GM23248 (cell line): Measurements from ENCODE around the gene UROC1. TPM values are rescaled to one million over a fixed set of nuclear protein-coding genes. Genes with fewer than 3 reads are reported as not detected.

Experiments
- DNase-seq: peaks from one replicate; pipeline ENCODE4 v3.0.0-alpha.2; 2015
- H2AFZ ChIP-seq: fragments of 200-600 bp; sonication (generic); 2 replicates; pipeline ENCODE4 v1.6.1; 2016; ENCODE audit warnings: antibody characterized with exemption
- H3F3A ChIP-seq: fragments of 200-600 bp; sonication (generic); 2 replicates; pipeline ENCODE4 v1.6.1; 2016; ENCODE audit warnings: mild to moderate bottlenecking, antibody characterized with exemption, mixed run types; ENCODE audit not compliant: insufficient read depth
- H3K27ac ChIP-seq: fragments of 200-600 bp; sonication (generic); 2 replicates; pipeline ENCODE4 v1.5.1; 2016; ENCODE audit warnings: mild to moderate bottlenecking
- H3K27me3 ChIP-seq: fragments of 200-600 bp; sonication (generic); replicated peaks from 2 replicates; pipeline ENCODE4 v1.6.1; 2016; ENCODE audit warnings: mild to moderate bottlenecking; ENCODE audit not compliant: insufficient read depth
- H3K36me3 ChIP-seq: fragments of 200-600 bp; sonication (generic); 2 replicates; pipeline ENCODE4 v1.6.1; 2016; ENCODE audit warnings: low read depth, mild to moderate bottlenecking
- H3K4me1 ChIP-seq: fragments of 200-600 bp; sonication (generic); 2 replicates; pipeline ENCODE4 v1.6.1; 2016; ENCODE audit warnings: mild to moderate bottlenecking; ENCODE audit not compliant: insufficient read depth
- H3K4me2 ChIP-seq: fragments of 200-600 bp; sonication (generic); one replicate; pipeline ENCODE4 v1.6.1; 2016; ENCODE audit warnings: mild to moderate bottlenecking; ENCODE audit not compliant: unreplicated experiment
- H3K4me3 ChIP-seq: fragments of 200-600 bp; sonication (generic); 2 replicates; pipeline ENCODE4 v1.5.1; 2016; ENCODE audit warnings: mild to moderate bottlenecking
- H3K79me2 ChIP-seq: fragments of 200-600 bp; sonication (generic); 2 replicates; pipeline ENCODE4 v1.6.1; 2016; ENCODE audit warnings: mild to moderate bottlenecking; ENCODE audit not compliant: insufficient read depth
- H3K9ac ChIP-seq: fragments of 200-600 bp; sonication (generic); 2 replicates; pipeline ENCODE4 v1.6.1; 2016; ENCODE audit warnings: mild to moderate bottlenecking
- H3K9me2 ChIP-seq: fragments of 200-600 bp; sonication (generic); 2 replicates; pipeline ENCODE4 v1.6.1; 2016; ENCODE audit warnings: mixed run types, mild to moderate bottlenecking, moderate library complexity; ENCODE audit not compliant: insufficient read depth
- H3K9me3 ChIP-seq: fragments of 200-600 bp; sonication (generic); one replicate; pipeline ENCODE4 v1.6.1; 2017; ENCODE audit warnings: low read depth
- H4K20me1 ChIP-seq: fragments of 200-600 bp; sonication (generic); 2 replicates; pipeline ENCODE4 v1.6.0; 2016; ENCODE audit not compliant: insufficient read depth
- EZH2 ChIP-seq: fragments of 200-600 bp; sonication (generic); IDR thresholded peaks from 2 replicates; pipeline ENCODE4 v1.6.1; 2018; ENCODE audit warnings: antibody characterized with exemption, mild to moderate bottlenecking; ENCODE audit not compliant: insufficient read depth, poor library complexity, severe bottlenecking
- EZH2phosphoT487 ChIP-seq: fragments of 200-600 bp; sonication (generic); IDR thresholded peaks from 2 replicates; pipeline ENCODE4 v1.6.1; 2018; ENCODE audit warnings: antibody characterized with exemption, moderate library complexity, mild to moderate bottlenecking, low read depth; ENCODE audit not compliant: insufficient read depth
- WGBS, 2 experiments: methylation state at CpG; one replicate each; pipeline ENCODE4 v1.1.6; 2015 to 2017; ENCODE audit warnings: low lambda C conversion rate in 2 of 2, low coverage in 1 of 2; ENCODE audit errors: missing lambda C conversion rate in 2 of 2; 5-methylcytosine and 5-hydroxymethylcytosine counted together
- in situ Hi-C: fragments of 300-500 bp; cut with MboI; formaldehyde crosslinking; loops from 2 replicates; pipeline ENCODE4 v1.15.0; 2020
- polyA plus RNA-seq: library from polyadenylated mRNA; unstranded; fragments of >200 nt; fragmentation: Nextera tagmentation; extraction: Ambion mirVana; gene quantifications from 2 replicates; pipeline ENCODE4 v1.2.1, GENCODE V29; 2016
- total RNA-seq: library from RNA; depleted of rRNA; stranded (reverse); fragments of >200 nt; shearing (Covaris generic); gene quantifications from 2 replicates; pipeline ENCODE4 v1.2.3, GENCODE V29; 2014

Gene UROC1
- total and polyA plus RNA-seq, 2 experiments from 2014 or later, result not detected

DNA sequence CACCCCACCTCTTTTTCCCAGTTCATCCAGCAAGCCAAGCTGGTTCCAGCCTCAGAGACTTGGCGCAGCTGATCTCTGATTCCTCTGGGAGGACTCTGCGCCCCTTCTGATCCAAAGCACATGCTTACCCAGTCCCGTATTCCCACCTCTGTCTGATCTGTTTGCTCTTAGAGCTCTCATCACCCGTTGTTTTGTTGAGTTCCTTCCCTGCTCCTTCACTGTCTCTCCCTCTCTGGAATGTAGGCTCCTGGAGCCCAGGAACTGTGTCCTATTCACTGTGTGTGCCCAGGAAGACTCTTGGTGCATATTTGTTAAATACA, 40.6 kb downstream of the UROC1 start:
- peaks cover 27% of the 10 kb centered on the region for H3K79me2 ChIP-seq
- no peaks in the 10 kb centered on the region for H3K9me3 ChIP-seq
- in situ Hi-C loops, result no loop called here
- no peak for DNase-seq
- H3K9ac ChIP-seq, result no peak overlapping the region
- peaks cover 24% of the 10 kb centered on the region for H3K4me1 ChIP-seq
- H3K9me2 ChIP-seq, result no peaks in the 10 kb centered on the region
- peaks cover 7% of the 10 kb centered on the region for H4K20me1 ChIP-seq
- no peak overlapping the region for H3K4me2 ChIP-seq
- TF ChIP-seq EZH2 (no peak), EZH2phosphoT487 (no peak)
- WGBS, 2 experiments, result 36 to 52% methylated on average over 4 of the region's 4 CpGs
- no peaks in the 10 kb centered on the region for H3K36me3 ChIP-seq
- no peak overlapping the region for H3K27ac ChIP-seq
- H3K27me3 ChIP-seq, result no peaks in the 10 kb centered on the region
- peaks cover 19% of the 10 kb centered on the region for H3F3A ChIP-seq
- H2AFZ ChIP-seq, result no peak overlapping the region
- H3K4me3 ChIP-seq, result no peak overlapping the region

GRCh38 chr3:126476166-126477060, 41.2 kb downstream of the UROC1 start:
- Histone ChIP-seq H2AFZ (peak overlapping the region; percentile 98), H3K36me3 (peaks cover 1% of the 10 kb centered on the region; the same call in 1 of the 2 replicates), H3K4me3 (peak overlapping the region; percentile 79), H3K79me2 (peaks cover 33% of the 10 kb centered on the region), H3F3A (peaks cover 24% of the 10 kb centered on the region), H3K27me3 (no peaks in the 10 kb centered on the region), H3K9me2 (no peaks in the 10 kb centered on the region), H3K9ac (peak overlapping the region; percentile 82), H3K27ac (peak overlapping the region; percentile 45; the same call in 1 of the 2 replicates), H4K20me1 (peaks cover 13% of the 10 kb centered on the region), H3K9me3 (no peaks in the 10 kb centered on the region), H3K4me1 (peaks cover 28% of the 10 kb centered on the region), H3K4me2 (peak overlapping the region; percentile 74)
- in situ Hi-C loops, result no loop called here
- TF ChIP-seq EZH2phosphoT487 (no peak), EZH2 (no peak)
- peak; percentile 62 for DNase-seq
- WGBS, 2 experiments, result 12 to 14% methylated on average over 41 to 52 of the region's 66 CpGs

GRCh38 chr3:126475413-126476114, 42.0 kb downstream of the UROC1 start, which contains the start of gene ZXDC:
Gene ZXDC, minus strand, starts transcription at chr3:126475891. Its CDS starts 26 bp downstream, at chr3:126475865.
- H3K36me3 ChIP-seq, result peaks cover 9% of the 10 kb centered on the region
- H4K20me1 ChIP-seq, result peaks cover 16% of the 10 kb centered on the region
- H3K9ac ChIP-seq, result peak within 1 kb of the TSS; percentile 85
- peak within 1 kb of the TSS; percentile 98 for H2AFZ ChIP-seq
- in situ Hi-C loops, result no loop called here
- H3K9me3 ChIP-seq, result no peaks in the 10 kb centered on the region
- peaks cover 28% of the 10 kb centered on the region for H3K4me1 ChIP-seq
- peak; percentile 98 for DNase-seq
- H3K4me3 ChIP-seq, result peak within 1 kb of the TSS; percentile 84
- peak within 1 kb of the TSS; percentile 89 for H3K4me2 ChIP-seq
- no peaks in the 10 kb centered on the region for H3K27me3 ChIP-seq
- peaks cover 42% of the 10 kb centered on the region for H3K79me2 ChIP-seq
- H3K9me2 ChIP-seq, result no peaks in the 10 kb centered on the region
- no peak for TF ChIP-seq EZH2
- no peak for TF ChIP-seq EZH2phosphoT487
- peak within 1 kb of the TSS; percentile 71 for H3K27ac ChIP-seq
- 1% methylated on average over 39 to 77 of the region's 112 CpGs for WGBS, 2 experiments
- H3F3A ChIP-seq, result peaks cover 27% of the 10 kb centered on the region
